Vagina (tissue), 2 donors: ENCODE data around the gene TSC2.

Experiments
- POLR2A ChIP-seq, 2 donors: fragments of 450-650 bp; IDR thresholded peaks; one replicate each; pipeline ENCODE4 v1.6.1; 2017; ENCODE audit warnings: antibody characterized with exemption in 2 of 2, mild to moderate bottlenecking in 2 of 2, moderate library complexity in 2 of 2
- POLR2AphosphoS5 ChIP-seq, 2 donors: sonication (generic); formaldehyde crosslinking; IDR thresholded peaks; one replicate each; pipeline ENCODE4 v1.9.0; 2017; ENCODE audit warnings: antibody characterized with exemption in 2 of 2, mild to moderate bottlenecking in 2 of 2, low read depth in 1 of 2; ENCODE audit not compliant: insufficient read depth in 1 of 2
- TF ChIP-seq, protein P1 (sequence below), 3 experiments: fragments of 450-650 bp in 2 of 3; fragments of 200-600 bp in 1 of 3; sonication (generic) in 1 of 3; IDR thresholded peaks; one replicate each; pipeline ENCODE4 v1.5.1; 2017 to 2019; ENCODE audit warnings: antibody characterized with exemption in 3 of 3, mild to moderate bottlenecking in 2 of 3, moderate library complexity in 2 of 3

DNA sequence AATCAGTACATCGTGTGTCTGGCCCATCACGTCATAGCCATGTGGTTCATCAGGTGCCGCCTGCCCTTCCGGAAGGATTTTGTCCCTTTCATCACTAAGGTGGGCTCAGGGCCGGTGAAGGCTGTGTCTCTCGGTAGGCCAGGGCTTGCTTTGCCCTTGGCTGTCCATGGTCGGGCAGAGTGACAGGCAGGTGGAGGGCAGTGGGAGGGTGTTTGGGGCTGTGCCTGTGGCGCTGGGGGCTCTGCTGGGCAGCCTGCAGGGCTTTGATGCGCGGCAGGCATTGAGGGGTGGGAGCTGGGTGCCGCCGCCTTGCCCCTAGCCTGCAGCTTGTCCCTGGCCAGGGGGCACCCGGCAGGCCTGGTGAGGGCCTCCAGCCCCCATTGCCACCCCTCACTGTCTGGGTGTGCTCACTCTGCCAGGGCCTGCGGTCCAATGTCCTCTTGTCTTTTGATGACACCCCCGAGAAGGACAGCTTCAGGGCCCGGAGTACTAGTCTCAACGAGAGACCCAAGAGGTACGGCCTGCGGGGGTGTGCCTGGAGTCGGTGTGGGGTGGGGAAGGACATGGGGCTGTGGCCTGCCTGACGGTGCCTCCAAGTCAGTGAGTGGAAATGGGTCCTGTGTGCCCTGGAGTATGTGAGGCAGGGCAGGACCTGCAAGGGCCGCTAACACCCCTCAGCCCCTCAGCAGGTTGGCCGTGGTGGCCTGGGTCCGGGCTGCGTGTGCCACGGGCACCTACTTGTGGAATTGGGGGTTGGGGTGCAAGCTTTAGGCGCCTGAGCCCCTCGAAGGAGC, 28.5 kb downstream of the TSC2 start:
- TF ChIP-seq, protein P1, sequence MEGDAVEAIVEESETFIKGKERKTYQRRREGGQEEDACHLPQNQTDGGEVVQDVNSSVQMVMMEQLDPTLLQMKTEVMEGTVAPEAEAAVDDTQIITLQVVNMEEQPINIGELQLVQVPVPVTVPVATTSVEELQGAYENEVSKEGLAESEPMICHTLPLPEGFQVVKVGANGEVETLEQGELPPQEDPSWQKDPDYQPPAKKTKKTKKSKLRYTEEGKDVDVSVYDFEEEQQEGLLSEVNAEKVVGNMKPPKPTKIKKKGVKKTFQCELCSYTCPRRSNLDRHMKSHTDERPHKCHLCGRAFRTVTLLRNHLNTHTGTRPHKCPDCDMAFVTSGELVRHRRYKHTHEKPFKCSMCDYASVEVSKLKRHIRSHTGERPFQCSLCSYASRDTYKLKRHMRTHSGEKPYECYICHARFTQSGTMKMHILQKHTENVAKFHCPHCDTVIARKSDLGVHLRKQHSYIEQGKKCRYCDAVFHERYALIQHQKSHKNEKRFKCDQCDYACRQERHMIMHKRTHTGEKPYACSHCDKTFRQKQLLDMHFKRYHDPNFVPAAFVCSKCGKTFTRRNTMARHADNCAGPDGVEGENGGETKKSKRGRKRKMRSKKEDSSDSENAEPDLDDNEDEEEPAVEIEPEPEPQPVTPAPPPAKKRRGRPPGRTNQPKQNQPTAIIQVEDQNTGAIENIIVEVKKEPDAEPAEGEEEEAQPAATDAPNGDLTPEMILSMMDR (IDR thresholded peaks at IDR 0.05) = no peak
- no peak for TF ChIP-seq POLR2AphosphoS5 (IDR thresholded peaks at IDR 0.05; ENCODE audit: insufficient read depth in 1 of 2, low read depth in 1 of 2)
- TF ChIP-seq POLR2A (IDR thresholded peaks at IDR 0.05) = no peak
